Mammary epithelial cell (primary cell): ENCODE results near the gene FANCI.

ENCODE experiments used
- CTCF ChIP-seq, 2 donors: IDR thresholded peaks in 1 of 2; conservative IDR thresholded peaks in 1 of 2; 2 replicates each; pipeline ENCODE4 v1.5.1; 2011 to 2012; ENCODE audit warnings: inconsistent platforms in 2 of 2, low read length in 2 of 2, mild to moderate bottlenecking in 2 of 2, control low read depth in 1 of 2, low read depth in 1 of 2; ENCODE audit not compliant: insufficient read depth in 1 of 2; ENCODE audit errors: extremely low read depth in 1 of 2
- EZH2 ChIP-seq: IDR thresholded peaks from 2 replicates; pipeline ENCODE4 v1.6.1; 2012; ENCODE audit warnings: low read length, inconsistent platforms, borderline replicate concordance

DNA sequence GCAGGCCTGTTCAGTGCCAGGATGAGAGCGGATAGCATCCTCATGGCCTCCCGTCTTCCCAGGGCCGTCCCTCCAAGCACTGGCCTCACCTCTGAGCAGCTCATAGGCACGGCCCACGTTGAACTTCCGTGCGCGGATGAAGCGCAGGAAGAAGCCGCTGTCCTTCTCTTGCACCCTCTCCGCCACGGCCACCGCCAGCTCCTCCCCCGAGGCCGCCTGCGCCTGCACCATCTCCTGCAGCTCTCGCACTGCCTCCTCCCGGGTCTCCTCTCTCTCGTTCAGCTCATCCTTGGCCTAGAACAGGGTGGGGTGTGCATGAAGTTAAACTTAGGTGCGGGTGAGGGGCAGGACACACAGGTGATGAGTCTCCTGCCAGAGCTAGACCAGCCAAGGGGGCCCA is 26.7 kb upstream of the FANCI start:
- TF ChIP-seq CTCF (conservative IDR thresholded peaks at IDR 0.05 in 1 of 2, IDR thresholded peaks at IDR 0.05 in 1 of 2; ENCODE audit: extremely low read depth in 1 of 2, insufficient read depth in 1 of 2, low read depth in 1 of 2, low read length in 2 of 2) (no peak), EZH2 (no peak)
